ENCODE results near the gene MLXIPL. TPM values are rescaled to one million over a fixed set of nuclear protein-coding genes. Genes with fewer than 3 reads are reported as not detected.

Gene MLXIPL
- total RNA-seq, 1 experiment from 2014 or later = 7.2 TPM

DNA sequence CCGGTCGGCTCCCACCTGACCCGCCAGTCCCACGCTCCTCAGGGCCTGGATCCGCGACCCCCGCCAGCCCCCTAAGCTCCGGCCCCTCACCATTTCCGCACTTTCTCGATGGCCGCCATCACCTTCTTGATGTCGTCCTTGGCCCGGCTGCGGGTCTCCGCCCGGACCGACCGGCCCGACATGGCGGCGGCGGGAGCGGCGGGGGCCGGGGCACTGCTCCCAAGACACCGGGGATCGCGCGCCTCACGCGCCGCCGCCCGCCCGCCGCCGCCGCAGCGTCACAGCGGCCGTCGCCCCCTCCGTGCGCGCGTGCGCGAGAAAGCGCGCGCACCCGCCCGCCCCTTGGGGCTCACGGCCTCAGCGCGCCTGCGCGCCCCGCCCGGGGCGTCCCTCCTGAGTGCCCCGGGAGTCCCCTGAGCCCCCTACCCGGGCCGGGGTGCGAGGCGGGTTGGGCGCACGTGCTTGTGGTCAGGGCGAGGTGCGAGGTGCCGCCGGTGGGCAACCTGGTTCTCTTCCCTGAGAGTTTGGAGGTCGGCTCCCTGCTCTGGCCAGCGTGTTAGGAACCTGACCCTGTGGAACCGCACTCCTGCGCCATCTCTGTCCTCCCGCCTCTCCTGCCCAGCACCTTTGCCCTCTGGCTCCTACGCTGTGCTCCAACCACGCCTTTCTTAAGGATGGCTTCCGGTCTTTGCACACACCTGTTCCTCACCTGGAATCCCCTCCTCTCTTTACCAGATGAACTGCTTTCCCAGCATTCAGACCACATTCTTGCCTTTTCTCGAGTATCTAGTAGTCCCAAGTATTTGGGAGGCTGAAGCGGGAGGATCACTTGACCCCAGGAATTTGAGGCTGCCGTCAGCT, 66.7 kb downstream of the MLXIPL start, which contains the start of gene BCL7B:
TSS of gene BCL7B (minus strand) at position 294 of the 861 bp plus-strand sequence. CDS start at position 182, 112 bp downstream.
- DNase-seq (ENCODE audit: low read depth, low spot score) (peak; percentile 54), ATAC-seq (peak; percentile 83)
- Histone ChIP-seq H3K9me3 (ENCODE audit: control insufficient read depth, insufficient read depth, low read depth, low read length) (no peaks in the 10 kb centered on the region), H3K36me3 (ENCODE audit: control insufficient read depth, insufficient read depth, low read length) (no peaks in the 10 kb centered on the region), H3K4me1 (ENCODE audit: control insufficient read depth, insufficient read depth, low read length) (peaks cover 11% of the 10 kb centered on the region), H3K4me3 (ENCODE audit: low read depth in 2 of 2, low read length in 2 of 2) (peak within 1 kb of the TSS; percentile 57 to 99), H3K27ac (ENCODE audit: low read length) (peak within 1 kb of the TSS; percentile 73), H3K27me3 (ENCODE audit: control insufficient read depth, insufficient read depth, low read length) (no peaks in the 10 kb centered on the region)
- peak; percentile 86 for TF ChIP-seq POLR2AphosphoS5 (IDR thresholded peaks at IDR 0.05; ENCODE audit: low read depth, low read length)
- TF ChIP-seq, protein P1, sequence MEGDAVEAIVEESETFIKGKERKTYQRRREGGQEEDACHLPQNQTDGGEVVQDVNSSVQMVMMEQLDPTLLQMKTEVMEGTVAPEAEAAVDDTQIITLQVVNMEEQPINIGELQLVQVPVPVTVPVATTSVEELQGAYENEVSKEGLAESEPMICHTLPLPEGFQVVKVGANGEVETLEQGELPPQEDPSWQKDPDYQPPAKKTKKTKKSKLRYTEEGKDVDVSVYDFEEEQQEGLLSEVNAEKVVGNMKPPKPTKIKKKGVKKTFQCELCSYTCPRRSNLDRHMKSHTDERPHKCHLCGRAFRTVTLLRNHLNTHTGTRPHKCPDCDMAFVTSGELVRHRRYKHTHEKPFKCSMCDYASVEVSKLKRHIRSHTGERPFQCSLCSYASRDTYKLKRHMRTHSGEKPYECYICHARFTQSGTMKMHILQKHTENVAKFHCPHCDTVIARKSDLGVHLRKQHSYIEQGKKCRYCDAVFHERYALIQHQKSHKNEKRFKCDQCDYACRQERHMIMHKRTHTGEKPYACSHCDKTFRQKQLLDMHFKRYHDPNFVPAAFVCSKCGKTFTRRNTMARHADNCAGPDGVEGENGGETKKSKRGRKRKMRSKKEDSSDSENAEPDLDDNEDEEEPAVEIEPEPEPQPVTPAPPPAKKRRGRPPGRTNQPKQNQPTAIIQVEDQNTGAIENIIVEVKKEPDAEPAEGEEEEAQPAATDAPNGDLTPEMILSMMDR (IDR thresholded peaks at IDR 0.05) = no peak
- no peak; the same call in 1 of the 2 replicates for TF ChIP-seq SIN3A (IDR thresholded peaks at IDR 0.05; ENCODE audit: borderline replicate concordance, insufficient read depth, low read depth, low read length)
- TF ChIP-seq, protein P2, sequence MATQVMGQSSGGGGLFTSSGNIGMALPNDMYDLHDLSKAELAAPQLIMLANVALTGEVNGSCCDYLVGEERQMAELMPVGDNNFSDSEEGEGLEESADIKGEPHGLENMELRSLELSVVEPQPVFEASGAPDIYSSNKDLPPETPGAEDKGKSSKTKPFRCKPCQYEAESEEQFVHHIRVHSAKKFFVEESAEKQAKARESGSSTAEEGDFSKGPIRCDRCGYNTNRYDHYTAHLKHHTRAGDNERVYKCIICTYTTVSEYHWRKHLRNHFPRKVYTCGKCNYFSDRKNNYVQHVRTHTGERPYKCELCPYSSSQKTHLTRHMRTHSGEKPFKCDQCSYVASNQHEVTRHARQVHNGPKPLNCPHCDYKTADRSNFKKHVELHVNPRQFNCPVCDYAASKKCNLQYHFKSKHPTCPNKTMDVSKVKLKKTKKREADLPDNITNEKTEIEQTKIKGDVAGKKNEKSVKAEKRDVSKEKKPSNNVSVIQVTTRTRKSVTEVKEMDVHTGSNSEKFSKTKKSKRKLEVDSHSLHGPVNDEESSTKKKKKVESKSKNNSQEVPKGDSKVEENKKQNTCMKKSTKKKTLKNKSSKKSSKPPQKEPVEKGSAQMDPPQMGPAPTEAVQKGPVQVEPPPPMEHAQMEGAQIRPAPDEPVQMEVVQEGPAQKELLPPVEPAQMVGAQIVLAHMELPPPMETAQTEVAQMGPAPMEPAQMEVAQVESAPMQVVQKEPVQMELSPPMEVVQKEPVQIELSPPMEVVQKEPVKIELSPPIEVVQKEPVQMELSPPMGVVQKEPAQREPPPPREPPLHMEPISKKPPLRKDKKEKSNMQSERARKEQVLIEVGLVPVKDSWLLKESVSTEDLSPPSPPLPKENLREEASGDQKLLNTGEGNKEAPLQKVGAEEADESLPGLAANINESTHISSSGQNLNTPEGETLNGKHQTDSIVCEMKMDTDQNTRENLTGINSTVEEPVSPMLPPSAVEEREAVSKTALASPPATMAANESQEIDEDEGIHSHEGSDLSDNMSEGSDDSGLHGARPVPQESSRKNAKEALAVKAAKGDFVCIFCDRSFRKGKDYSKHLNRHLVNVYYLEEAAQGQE (IDR thresholded peaks at IDR 0.05; ENCODE audit: insufficient read depth in 1 of 2, low read depth in 2 of 2, low read length in 1 of 2) = 0 out of 4 replicates have a peak, but pooled peaks of 1 of the 2 experiments have one; percentile 30
- 0 out of 2 replicates have a peak, but pooled peaks have one; percentile 18 for TF ChIP-seq TCF7L2 (IDR thresholded peaks at IDR 0.05; ENCODE audit: low read depth, low read length)
- no TSS peak for BruUV-seq (replicated peaks)
- in situ Hi-C loops (cut with HindIII; ENCODE audit: low pct_unique_long_range_greater_than_20kb, low sequenced_read_pairs) = no loop called here
- CTCF ChIA-PET = no interaction called here
- POLR2A ChIA-PET = interaction anchor here (0.5 to 1.1 kb wide), 5 partner anchors 9 to 115 kb away, joined by 3 to 7 read pairs (median 4); partner anchors contain the start of gene BAZ1B
- intact Hi-C loops (cut with micrococcal nuclease; ENCODE audit: unreplicated experiment) = loop anchor here (5.0 kb wide), 1 partner anchor 35 kb away; the partner anchor contains the start of gene BAZ1B

DNA sequence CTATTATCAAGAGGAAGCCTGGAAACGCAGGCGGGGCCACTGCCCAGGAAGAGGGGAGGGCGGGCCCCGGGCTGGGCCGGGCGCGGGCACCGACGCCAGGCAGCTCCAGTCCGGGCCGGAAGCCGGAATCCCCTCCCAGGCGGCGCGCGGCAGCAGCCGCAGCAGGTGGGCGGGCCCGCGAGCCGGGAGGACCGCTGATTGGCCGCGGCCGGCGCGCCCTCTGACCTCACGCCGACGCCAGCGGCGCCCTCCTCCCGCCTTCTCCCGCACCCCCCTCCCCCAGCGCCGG, 67.3 kb downstream of the MLXIPL start:
- Histone ChIP-seq H3K9me3 (ENCODE audit: control insufficient read depth, insufficient read depth, low read depth, low read length) (no peaks in the 10 kb centered on the region), H3K4me1 (ENCODE audit: control insufficient read depth, insufficient read depth, low read length) (peaks cover 11% of the 10 kb centered on the region), H3K27ac (ENCODE audit: low read length) (peak overlapping the region; percentile 52), H3K36me3 (ENCODE audit: control insufficient read depth, insufficient read depth, low read length) (no peaks in the 10 kb centered on the region), H3K27me3 (ENCODE audit: control insufficient read depth, insufficient read depth, low read length) (no peaks in the 10 kb centered on the region), H3K4me3 (ENCODE audit: low read depth in 2 of 2, low read length in 2 of 2) (peak overlapping the region; percentile 57 to 99)
- in situ Hi-C loops (cut with HindIII; ENCODE audit: low pct_unique_long_range_greater_than_20kb, low sequenced_read_pairs) = no loop called here
- peak; percentile 91; the same call in 1 of the 2 replicates for TF ChIP-seq SIN3A (IDR thresholded peaks at IDR 0.05; ENCODE audit: borderline replicate concordance, insufficient read depth, low read depth, low read length)
- TF ChIP-seq, protein P1 (IDR thresholded peaks at IDR 0.05) = no peak
- peak; percentile 34; the same call in 1 of the 2 replicates for TF ChIP-seq POLR2AphosphoS5 (IDR thresholded peaks at IDR 0.05; ENCODE audit: low read depth, low read length)
- DNase-seq (ENCODE audit: low read depth, low spot score) = peak; percentile 56
- CTCF ChIA-PET = interaction anchor here (0.6 kb wide), 1 partner anchor 97 kb away, joined by 3 read pairs; no protein-coding TSS in a partner anchor
- no TSS peak for BruUV-seq (replicated peaks)
- POLR2A ChIA-PET = interaction anchor here (0.6 to 1.1 kb wide), 4 partner anchors 10 to 115 kb away, joined by 4 to 7 read pairs (median 5); partner anchors contain the start of gene BAZ1B
- intact Hi-C loops (cut with micrococcal nuclease; ENCODE audit: unreplicated experiment) = loop anchor here (5.0 kb wide), 1 partner anchor 35 kb away; the partner anchor contains the start of gene BAZ1B
- peak; percentile 95 for ATAC-seq

All from Panc1 (cell line).